ENCODE measurements around the gene PI4KA. TPM values are rescaled to one million over a fixed set of nuclear protein-coding genes. Genes with fewer than 3 reads are reported as not detected.

Gene PI4KA
- total RNA-seq, 1 experiment from 2014 or later, result 54.3 TPM

- Histone ChIP-seq H3K9me3 (ENCODE audit: control insufficient read depth, insufficient read depth, low read depth, low read length) (no peaks in the 10 kb centered on the region), H3K4me1 (ENCODE audit: control insufficient read depth, insufficient read depth, low read length) (no peaks in the 10 kb centered on the region), H3K27ac (ENCODE audit: low read length) (no peak overlapping the region), H3K27me3 (ENCODE audit: control insufficient read depth, insufficient read depth, low read length) (no peaks in the 10 kb centered on the region), H3K4me3 (ENCODE audit: low read depth in 2 of 2, low read length in 2 of 2) (no peak overlapping the region), H3K36me3 (ENCODE audit: control insufficient read depth, insufficient read depth, low read length) (peaks cover 11% of the 10 kb centered on the region)
- intact Hi-C loops (cut with micrococcal nuclease; ENCODE audit: unreplicated experiment) (no loop called here), in situ Hi-C loops (cut with HindIII; ENCODE audit: low pct_unique_long_range_greater_than_20kb, low sequenced_read_pairs) (no loop called here)
- ChIA-PET CTCF (no interaction called here), POLR2A (no interaction called here)
- DNase-seq (ENCODE audit: low read depth, low spot score) (no peak), ATAC-seq (no peak)
- TF ChIP-seq REST (IDR thresholded peaks at IDR 0.05; ENCODE audit: insufficient read depth in 1 of 2, low read depth in 2 of 2, low read length in 1 of 2) (no peak), POLR2AphosphoS5 (IDR thresholded peaks at IDR 0.05; ENCODE audit: low read depth, low read length) (no peak), SIN3A (IDR thresholded peaks at IDR 0.05; ENCODE audit: borderline replicate concordance, insufficient read depth, low read depth, low read length) (no peak), CTCF (IDR thresholded peaks at IDR 0.05) (no peak), TCF7L2 (IDR thresholded peaks at IDR 0.05; ENCODE audit: low read depth, low read length) (no peak)
- BruUV-seq (replicated peaks), result no TSS peak
Observed at GRCh38 chr22:20798218-20798617, 60.4 kb downstream of the PI4KA start.

- DNase-seq (ENCODE audit: low read depth, low spot score) (no peak), ATAC-seq (no peak)
- ChIA-PET CTCF (no interaction called here), POLR2A (no interaction called here)
- H3K27me3 ChIP-seq (ENCODE audit: control insufficient read depth, insufficient read depth, low read length), result no peaks in the 10 kb centered on the region
- TF ChIP-seq SIN3A (IDR thresholded peaks at IDR 0.05; ENCODE audit: borderline replicate concordance, insufficient read depth, low read depth, low read length), result no peak
- TF ChIP-seq REST (IDR thresholded peaks at IDR 0.05; ENCODE audit: insufficient read depth in 1 of 2, low read depth in 2 of 2, low read length in 1 of 2), result no peak
- no peak for TF ChIP-seq TCF7L2 (IDR thresholded peaks at IDR 0.05; ENCODE audit: low read depth, low read length)
- no peak for TF ChIP-seq CTCF (IDR thresholded peaks at IDR 0.05)
- no peak for TF ChIP-seq POLR2AphosphoS5 (IDR thresholded peaks at IDR 0.05; ENCODE audit: low read depth, low read length)
- no peak overlapping the region for H3K27ac ChIP-seq (ENCODE audit: low read length)
- peaks cover 7% of the 10 kb centered on the region; the same call in 1 of the 2 replicates for H3K36me3 ChIP-seq (ENCODE audit: control insufficient read depth, insufficient read depth, low read length)
- no peaks in the 10 kb centered on the region for H3K9me3 ChIP-seq (ENCODE audit: control insufficient read depth, insufficient read depth, low read depth, low read length)
- in situ Hi-C loops (cut with HindIII; ENCODE audit: low pct_unique_long_range_greater_than_20kb, low sequenced_read_pairs) (no loop called here), intact Hi-C loops (cut with micrococcal nuclease; ENCODE audit: unreplicated experiment) (no loop called here)
- H3K4me1 ChIP-seq (ENCODE audit: control insufficient read depth, insufficient read depth, low read length), result no peaks in the 10 kb centered on the region
- H3K4me3 ChIP-seq (ENCODE audit: low read depth in 2 of 2, low read length in 2 of 2), result no peak overlapping the region
- no TSS peak for BruUV-seq (replicated peaks)
Observed at GRCh38 chr22:20796731-20797130, 61.9 kb downstream of the PI4KA start.
